D721Med (cell line): Measurements from ENCODE around the gene CCDC78.

Experiments used
- DNase-seq: peaks from one replicate; pipeline ENCODE4 v3.0.0; 2011; ENCODE audit warnings: low spot score; ENCODE audit not compliant: insufficient read length
- FAIRE-seq: peaks from 2 replicates; lab custom pipeline; 2011; peaks lifted over from hg19 to GRCh38; lab: Jason Lieb, UNC
- CTCF ChIP-seq: IDR thresholded peaks from 2 replicates; pipeline ENCODE4 v1.5.1; 2012; ENCODE audit warnings: mild to moderate bottlenecking, control low read depth; ENCODE audit not compliant: insufficient read depth; ENCODE audit errors: missing control alignments

The CCDC78 gene

GRCh38 chr16:673399-673991 is 52.7 kb downstream of the CCDC78 start:
- no peak for FAIRE-seq
- no peak for TF ChIP-seq CTCF

GRCh38 chr16:672851-673250 is 53.4 kb downstream of the CCDC78 start:
- no peak for FAIRE-seq
- TF ChIP-seq CTCF = no peak
- no peak for DNase-seq

More at GRCh38 chr16:673399-673991, 52.7 kb downstream of the CCDC78 start:
- no peak for DNase-seq
